Hematopoietic multipotent progenitor cell treated with erythropoietin and hydrocortisone succinate and interleukin-3 and kit ligand, for 8 days (in vitro differentiated cells): ENCODE data around the gene AGRP.
A peak's percentile ranks its signal among the peaks of the same experiment; 100 is the strongest.
"Not testable (repeated sequence)": the region's sequence is repeated elsewhere in the genome, so short reads cannot be mapped to it uniquely, and the experiment has no call there.

ENCODE experiments used
- DNase-seq: peaks from one replicate; pipeline ENCODE4 v3.0.0-alpha.2; 2015

AGRP gene

GRCh38 chr16:67483150-67483549 is at the start of gene AGRP:
TSS of gene AGRP (minus strand) at chr16:67483547. CDS start at chr16:67483398, 149 bp downstream.
- no peak for DNase-seq

GRCh38 chr16:67531247-67531646 is 47.9 kb upstream of the AGRP start:
- peak; percentile 19 for DNase-seq

- DNase-seq, result peak; percentile 37
These were observed 46.9 kb upstream of the AGRP start for GRCh38 chr16:67530013-67530939.

GRCh38 chr16:67529582-67530012 is 46.2 kb upstream of the AGRP start:
- peak; percentile 33 for DNase-seq

GRCh38 chr16:67528870-67529581 is 45.7 kb upstream of the AGRP start:
- peak; percentile 40 for DNase-seq

GRCh38 chr16:67528222-67528869 is 45.0 kb upstream of the AGRP start, which contains the start of gene RIPOR1:
TSS of gene RIPOR1 (plus strand) at chr16:67528829. CDS start at chr16:67538447, 9,618 bp downstream.
- peak; percentile 39 for DNase-seq

- peak; percentile 89 for DNase-seq
These were observed 42.9 kb upstream of the AGRP start for GRCh38 chr16:67526149-67526791.

- peak; percentile 21 for DNase-seq
These were observed 42.0 kb upstream of the AGRP start for GRCh38 chr16:67525176-67525860.

- DNase-seq, result peak; percentile 97
These were observed 37.9 kb upstream of the AGRP start for GRCh38 chr16:67521095-67521804.

GRCh38 chr16:67519242-67519641 is 35.9 kb upstream of the AGRP start:
- DNase-seq, result no peak

- no peak for DNase-seq
These were observed 35.3 kb upstream of the AGRP start for GRCh38 chr16:67518676-67519075.

GRCh38 chr16:67517661-67518423 is 34.5 kb upstream of the AGRP start:
- no peak for DNase-seq

- no peak for DNase-seq
These were observed 33.8 kb upstream of the AGRP start for GRCh38 chr16:67517155-67517445.

- no peak for DNase-seq
These were observed 33.2 kb upstream of the AGRP start for GRCh38 chr16:67516296-67517154.

- peak; percentile 92 for DNase-seq
These were observed 31.1 kb upstream of the AGRP start for GRCh38 chr16:67514382-67514828.

- not testable (repeated sequence) for DNase-seq
These were observed 30.5 kb upstream of the AGRP start for GRCh38 chr16:67513892-67514291.

GRCh38 chr16:67509016-67509415 is 25.7 kb upstream of the AGRP start:
- DNase-seq, result peak; percentile 53

GRCh38 chr16:67506468-67506867 is 23.1 kb upstream of the AGRP start:
- no peak for DNase-seq
